Neural cell (in vitro differentiated cells): Measurements from ENCODE around the gene MRPL47. TPM values are rescaled to one million over a fixed set of nuclear protein-coding genes. Genes with fewer than 3 reads are reported as not detected.

ENCODE experiments used
- H2AFZ ChIP-seq: fragments of 200-600, 300-800 bp; sonication (generic), shearing (Covaris generic); 2 replicates; pipeline ENCODE4 v1.6.0; 2014; ENCODE audit warnings: low read depth, mild to moderate bottlenecking, antibody characterized with exemption, low read length, moderate library complexity
- H3F3A ChIP-seq: fragments of 200-600 bp; shearing (Covaris generic); 2 replicates; pipeline ENCODE4 v1.6.1; 2016; ENCODE audit warnings: mild to moderate bottlenecking, moderate library complexity, mixed read lengths, antibody characterized with exemption, low read length; ENCODE audit not compliant: insufficient read depth, poor library complexity, severe bottlenecking
- H3K27ac ChIP-seq: fragments of 200-600, 300-800 bp; sonication (generic), shearing (Covaris generic); 2 replicates; pipeline ENCODE4 v1.5.1; 2014; ENCODE audit warnings: mild to moderate bottlenecking, low read length, moderate library complexity
- H3K27me3 ChIP-seq: fragments of 300-800, 200-600 bp; sonication (generic), shearing (Covaris generic); 2 replicates; pipeline ENCODE4 v1.6.0; 2014; ENCODE audit warnings: mild to moderate bottlenecking, low read depth, low read length, moderate library complexity; ENCODE audit not compliant: insufficient read depth
- H3K36me3 ChIP-seq: fragments of 300-800, 200-600 bp; sonication (generic), shearing (Covaris generic); 2 replicates; pipeline ENCODE4 v1.5.1; 2014; ENCODE audit warnings: mild to moderate bottlenecking, antibody characterized with exemption, low read length, moderate library complexity; ENCODE audit not compliant: insufficient read depth
- H3K4me2 ChIP-seq: fragments of 300-800, 200-600 bp; sonication (generic), shearing (Covaris generic); 2 replicates; pipeline ENCODE4 v1.6.0; 2014; ENCODE audit warnings: mild to moderate bottlenecking, low read length
- H3K4me3 ChIP-seq: fragments of 300-800, 200-600 bp; sonication (generic), shearing (Covaris generic); 2 replicates; pipeline ENCODE4 v1.5.1; 2014; ENCODE audit warnings: mild to moderate bottlenecking, low read length, moderate library complexity
- H3K79me2 ChIP-seq: fragments of 200-600 bp; shearing (Covaris generic); replicated peaks from 2 replicates; pipeline ENCODE4 v1.6.0; 2014; ENCODE audit warnings: mild to moderate bottlenecking, low read length, moderate library complexity; ENCODE audit not compliant: insufficient read depth
- H3K9ac ChIP-seq: fragments of 300-800, 200-600 bp; sonication (generic), shearing (Covaris generic); 2 replicates; pipeline ENCODE4 v1.6.1; 2016; ENCODE audit warnings: mild to moderate bottlenecking, low read length, mixed read lengths
- H3K9me2 ChIP-seq: fragments of 200-600 bp; shearing (Covaris generic); 2 replicates; pipeline ENCODE4 v1.6.1; 2016; ENCODE audit warnings: mild to moderate bottlenecking, low read length, mixed read lengths; ENCODE audit not compliant: insufficient read depth
- H3K9me3 ChIP-seq: fragments of 200-600, 300-800 bp; sonication (generic), shearing (Covaris generic); 2 replicates; pipeline ENCODE4 v1.6.1; 2016; ENCODE audit warnings: mild to moderate bottlenecking, mixed run types, low read length, moderate library complexity, mixed read lengths
- H4K20me1 ChIP-seq: fragments of 200-600 bp; shearing (Covaris generic); 2 replicates; pipeline ENCODE4 v1.6.1; 2016; ENCODE audit warnings: mild to moderate bottlenecking, mixed run types; ENCODE audit not compliant: insufficient read depth
- EP300 ChIP-seq: fragments of 450-650 bp; conservative IDR thresholded peaks from 2 replicates; pipeline ENCODE4 v1.6.1; 2014; ENCODE audit warnings: antibody characterized with exemption, mild to moderate bottlenecking, moderate library complexity; ENCODE audit not compliant: poor library complexity, severe bottlenecking
- EZH2 ChIP-seq: fragments of 200-600, 300-800 bp; shearing (Covaris generic), sonication (generic); IDR thresholded peaks from 2 replicates; pipeline ENCODE4 v1.6.1; 2014; ENCODE audit warnings: antibody characterized with exemption, low read length, borderline replicate concordance, mild to moderate bottlenecking; ENCODE audit not compliant: insufficient read depth, poor library complexity, severe bottlenecking
- MXI1 ChIP-seq: fragments of 450-650 bp; conservative IDR thresholded peaks from 2 replicates; pipeline ENCODE4 v1.6.1; 2014; ENCODE audit warnings: antibody characterized with exemption, mild to moderate bottlenecking; ENCODE audit not compliant: poor library complexity, severe bottlenecking
- POLR2AphosphoS5 ChIP-seq: IDR thresholded peaks from 2 replicates; pipeline ENCODE4 v1.6.1; 2012
- RAD21 ChIP-seq: fragments of 450-650 bp; conservative IDR thresholded peaks from 2 replicates; pipeline ENCODE4 v1.6.1; 2014; ENCODE audit warnings: antibody characterized with exemption, mild to moderate bottlenecking, moderate library complexity
- SMC3 ChIP-seq: fragments of 450-650 bp; conservative IDR thresholded peaks from 2 replicates; pipeline ENCODE4 v1.6.1; 2014; ENCODE audit warnings: antibody characterized with exemption, mild to moderate bottlenecking, moderate library complexity; ENCODE audit not compliant: poor library complexity
- TAF1 ChIP-seq: IDR thresholded peaks from 2 replicates; pipeline ENCODE4 v1.6.1; 2012; ENCODE audit warnings: low read depth
- polyA plus RNA-seq: library from polyadenylated mRNA; depleted of rRNA; stranded (reverse); fragments of >200 nt; gene quantifications from 2 replicates; pipeline ENCODE4 v1.2.3, GENCODE V29; 2014
- TF ChIP-seq, protein P1 (sequence below): fragments of 450-650 bp; IDR thresholded peaks from 2 replicates; pipeline ENCODE4 v1.5.1; 2014; ENCODE audit warnings: antibody characterized with exemption, mild to moderate bottlenecking, moderate library complexity; ENCODE audit not compliant: poor library complexity, severe bottlenecking
- TF ChIP-seq, protein P2 (sequence below): IDR thresholded peaks from 2 replicates; pipeline ENCODE4 v1.6.1; 2012; ENCODE audit warnings: borderline replicate concordance

The MRPL47 gene
- polyA plus RNA-seq, 1 donor from 2014 or later: 91.1 TPM

DNA sequence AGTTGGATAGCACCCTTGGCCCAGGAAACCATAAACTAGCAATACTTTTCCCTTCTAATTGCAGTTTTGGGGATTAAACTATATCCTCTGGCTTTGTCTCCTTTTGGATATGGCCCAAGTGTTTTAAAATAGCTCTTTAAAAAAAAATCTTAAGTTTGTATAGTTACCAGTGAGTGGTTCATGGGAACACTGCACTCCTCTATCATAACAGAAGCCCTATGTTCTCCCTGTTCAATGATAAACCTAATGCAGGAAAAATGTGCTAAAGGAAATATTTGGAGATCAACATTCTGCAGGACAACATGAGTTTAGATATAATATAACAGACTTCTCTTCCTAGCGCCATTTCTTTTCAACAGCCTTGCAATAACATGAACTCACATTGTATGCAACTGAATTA, 13.1 kb downstream of the MRPL47 start:
- peaks cover 3% of the 10 kb centered on the region for H3K36me3 ChIP-seq
- TF ChIP-seq SMC3: no peak
- no peak for TF ChIP-seq RAD21
- no peak for TF ChIP-seq POLR2AphosphoS5
- TF ChIP-seq MXI1: no peak
- TF ChIP-seq, protein P1, sequence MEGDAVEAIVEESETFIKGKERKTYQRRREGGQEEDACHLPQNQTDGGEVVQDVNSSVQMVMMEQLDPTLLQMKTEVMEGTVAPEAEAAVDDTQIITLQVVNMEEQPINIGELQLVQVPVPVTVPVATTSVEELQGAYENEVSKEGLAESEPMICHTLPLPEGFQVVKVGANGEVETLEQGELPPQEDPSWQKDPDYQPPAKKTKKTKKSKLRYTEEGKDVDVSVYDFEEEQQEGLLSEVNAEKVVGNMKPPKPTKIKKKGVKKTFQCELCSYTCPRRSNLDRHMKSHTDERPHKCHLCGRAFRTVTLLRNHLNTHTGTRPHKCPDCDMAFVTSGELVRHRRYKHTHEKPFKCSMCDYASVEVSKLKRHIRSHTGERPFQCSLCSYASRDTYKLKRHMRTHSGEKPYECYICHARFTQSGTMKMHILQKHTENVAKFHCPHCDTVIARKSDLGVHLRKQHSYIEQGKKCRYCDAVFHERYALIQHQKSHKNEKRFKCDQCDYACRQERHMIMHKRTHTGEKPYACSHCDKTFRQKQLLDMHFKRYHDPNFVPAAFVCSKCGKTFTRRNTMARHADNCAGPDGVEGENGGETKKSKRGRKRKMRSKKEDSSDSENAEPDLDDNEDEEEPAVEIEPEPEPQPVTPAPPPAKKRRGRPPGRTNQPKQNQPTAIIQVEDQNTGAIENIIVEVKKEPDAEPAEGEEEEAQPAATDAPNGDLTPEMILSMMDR: no peak
- no peak for TF ChIP-seq EZH2
- TF ChIP-seq, protein P2, sequence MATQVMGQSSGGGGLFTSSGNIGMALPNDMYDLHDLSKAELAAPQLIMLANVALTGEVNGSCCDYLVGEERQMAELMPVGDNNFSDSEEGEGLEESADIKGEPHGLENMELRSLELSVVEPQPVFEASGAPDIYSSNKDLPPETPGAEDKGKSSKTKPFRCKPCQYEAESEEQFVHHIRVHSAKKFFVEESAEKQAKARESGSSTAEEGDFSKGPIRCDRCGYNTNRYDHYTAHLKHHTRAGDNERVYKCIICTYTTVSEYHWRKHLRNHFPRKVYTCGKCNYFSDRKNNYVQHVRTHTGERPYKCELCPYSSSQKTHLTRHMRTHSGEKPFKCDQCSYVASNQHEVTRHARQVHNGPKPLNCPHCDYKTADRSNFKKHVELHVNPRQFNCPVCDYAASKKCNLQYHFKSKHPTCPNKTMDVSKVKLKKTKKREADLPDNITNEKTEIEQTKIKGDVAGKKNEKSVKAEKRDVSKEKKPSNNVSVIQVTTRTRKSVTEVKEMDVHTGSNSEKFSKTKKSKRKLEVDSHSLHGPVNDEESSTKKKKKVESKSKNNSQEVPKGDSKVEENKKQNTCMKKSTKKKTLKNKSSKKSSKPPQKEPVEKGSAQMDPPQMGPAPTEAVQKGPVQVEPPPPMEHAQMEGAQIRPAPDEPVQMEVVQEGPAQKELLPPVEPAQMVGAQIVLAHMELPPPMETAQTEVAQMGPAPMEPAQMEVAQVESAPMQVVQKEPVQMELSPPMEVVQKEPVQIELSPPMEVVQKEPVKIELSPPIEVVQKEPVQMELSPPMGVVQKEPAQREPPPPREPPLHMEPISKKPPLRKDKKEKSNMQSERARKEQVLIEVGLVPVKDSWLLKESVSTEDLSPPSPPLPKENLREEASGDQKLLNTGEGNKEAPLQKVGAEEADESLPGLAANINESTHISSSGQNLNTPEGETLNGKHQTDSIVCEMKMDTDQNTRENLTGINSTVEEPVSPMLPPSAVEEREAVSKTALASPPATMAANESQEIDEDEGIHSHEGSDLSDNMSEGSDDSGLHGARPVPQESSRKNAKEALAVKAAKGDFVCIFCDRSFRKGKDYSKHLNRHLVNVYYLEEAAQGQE: no peak
- TF ChIP-seq TAF1: no peak
- TF ChIP-seq EP300: no peak

DNA sequence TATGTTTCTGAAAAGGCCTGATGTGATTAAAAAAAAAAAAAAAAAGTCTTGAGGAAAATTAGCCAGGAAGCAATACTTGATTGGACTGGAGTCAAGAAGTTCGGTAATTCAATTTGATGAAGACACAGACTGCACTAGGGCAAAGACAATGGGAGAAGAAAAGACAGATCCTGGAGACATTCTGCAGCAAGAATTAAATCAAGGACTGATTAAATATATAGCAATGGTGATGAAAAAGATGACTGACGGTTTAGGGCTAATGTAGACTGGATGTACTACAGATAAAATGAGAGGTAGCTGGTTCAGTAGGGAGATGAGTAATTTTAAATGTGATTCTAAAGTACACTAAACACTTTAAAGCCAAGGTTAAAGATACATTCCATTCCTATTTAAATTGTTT, 13.8 kb downstream of the MRPL47 start:
- Histone ChIP-seq H4K20me1 (no peaks in the 10 kb centered on the region), H3K9ac (no peak overlapping the region), H3K27me3 (no peaks in the 10 kb centered on the region), H2AFZ (no peak overlapping the region), H3F3A (no peaks in the 10 kb centered on the region), H3K9me3 (no peaks in the 10 kb centered on the region), H3K36me3 (peaks cover 3% of the 10 kb centered on the region), H3K4me3 (no peak overlapping the region), H3K9me2 (no peaks in the 10 kb centered on the region), H3K79me2 (no peaks in the 10 kb centered on the region), H3K4me2 (no peak overlapping the region), H3K27ac (no peak overlapping the region)
- no peak for TF ChIP-seq POLR2AphosphoS5
- no peak for TF ChIP-seq EZH2
- no peak for TF ChIP-seq SMC3
- TF ChIP-seq TAF1: no peak
- no peak for TF ChIP-seq EP300
- TF ChIP-seq, protein P2: no peak
- TF ChIP-seq, protein P1: no peak
- no peak for TF ChIP-seq MXI1
- TF ChIP-seq RAD21: no peak

More for the DNA sequence above, 13.1 kb downstream of the MRPL47 start:
- Histone ChIP-seq H3K4me2 (no peak overlapping the region), H3F3A (no peaks in the 10 kb centered on the region), H3K27ac (no peak overlapping the region), H3K9me3 (no peaks in the 10 kb centered on the region), H2AFZ (no peak overlapping the region), H3K79me2 (no peaks in the 10 kb centered on the region), H3K27me3 (no peaks in the 10 kb centered on the region), H4K20me1 (no peaks in the 10 kb centered on the region), H3K9ac (no peak overlapping the region), H3K4me3 (no peak overlapping the region), H3K9me2 (no peaks in the 10 kb centered on the region)
